Stimulated activated CD8-positive, alpha-beta memory T cell treated with anti-CD3 and anti-CD28 coated beads, Interleukin-2, amount 100 ng/mL, for 1 hour (primary cell): ENCODE measurements around the gene ERMARD.
"Not testable (repeated sequence)": the region's sequence is repeated elsewhere in the genome, so short reads cannot be mapped to it uniquely, and the experiment has no call there.

Experiments used
- DNase-seq, 2 donors: peaks; one replicate each; pipeline ENCODE4 v3.0.0-alpha.2; 2020; ENCODE audit warnings: low read depth in 2 of 2

The ERMARD gene

DNA sequence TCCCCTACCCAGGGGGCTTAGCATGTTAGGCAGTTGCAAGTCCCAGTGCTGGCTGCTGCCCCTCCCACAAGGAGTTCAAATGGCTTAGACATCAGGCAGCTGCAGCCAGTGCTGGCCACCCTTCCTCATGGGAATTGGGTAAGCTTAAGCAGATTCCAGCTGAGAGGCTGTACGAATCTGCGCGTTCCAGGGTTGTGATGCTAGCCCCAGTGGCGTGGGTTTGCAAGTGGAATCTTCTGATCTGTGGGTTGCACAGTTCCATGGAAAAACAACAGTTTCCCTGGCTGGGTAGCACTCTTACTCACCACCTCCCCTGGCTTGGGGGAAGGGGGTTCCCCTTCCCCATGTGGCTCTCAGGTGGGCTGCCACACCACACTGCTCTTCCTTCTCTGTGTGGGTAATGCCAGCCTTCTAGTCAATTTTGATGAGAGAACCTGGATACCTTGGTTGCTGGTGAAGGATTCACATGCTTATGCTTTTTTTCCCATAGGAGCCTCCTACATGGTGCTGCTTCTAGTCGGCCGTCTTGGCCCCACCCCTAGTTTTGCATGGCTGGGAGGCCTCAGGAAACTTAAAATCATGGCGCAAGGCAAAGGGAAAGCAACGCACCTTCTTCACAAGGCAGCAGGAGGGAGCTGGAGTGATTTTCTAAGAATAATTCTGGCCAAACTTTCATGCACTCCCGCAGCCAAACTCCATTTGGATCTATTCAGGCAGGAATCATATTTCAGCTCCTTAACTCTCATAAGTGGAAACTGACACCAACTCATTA lies 13.0 kb upstream of the ERMARD start:
- DNase-seq, result no peak

DNA sequence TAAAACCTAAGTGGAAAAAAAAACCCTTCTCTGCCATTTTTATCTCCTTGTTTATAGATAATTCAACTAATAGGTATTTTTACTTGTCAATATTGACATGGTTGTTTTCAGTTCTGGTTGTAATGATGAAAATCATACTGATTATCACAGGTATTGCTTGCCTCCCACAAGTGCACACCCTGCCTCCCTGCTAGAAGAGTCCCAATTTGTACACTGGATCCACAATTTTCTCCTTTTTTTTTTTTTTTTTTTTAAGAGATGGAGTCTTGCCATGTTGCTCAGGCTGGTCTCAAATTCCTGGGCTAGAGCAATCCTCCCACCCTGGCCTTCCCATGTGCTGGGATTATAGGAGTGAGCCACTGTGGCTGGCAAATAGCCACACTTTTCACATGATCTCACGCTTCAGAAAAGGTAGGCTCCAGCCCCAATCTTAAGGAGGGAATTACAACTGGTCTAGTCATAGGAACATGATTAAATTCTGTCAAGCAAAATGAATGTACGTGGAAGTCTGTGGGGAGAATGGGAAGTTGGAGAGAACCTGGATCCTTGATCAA lies 12.4 kb upstream of the ERMARD start:
- no peak for DNase-seq

GRCh38 chr6:169741344-169741743 lies 10.1 kb upstream of the ERMARD start:
- DNase-seq, result no peak

DNA sequence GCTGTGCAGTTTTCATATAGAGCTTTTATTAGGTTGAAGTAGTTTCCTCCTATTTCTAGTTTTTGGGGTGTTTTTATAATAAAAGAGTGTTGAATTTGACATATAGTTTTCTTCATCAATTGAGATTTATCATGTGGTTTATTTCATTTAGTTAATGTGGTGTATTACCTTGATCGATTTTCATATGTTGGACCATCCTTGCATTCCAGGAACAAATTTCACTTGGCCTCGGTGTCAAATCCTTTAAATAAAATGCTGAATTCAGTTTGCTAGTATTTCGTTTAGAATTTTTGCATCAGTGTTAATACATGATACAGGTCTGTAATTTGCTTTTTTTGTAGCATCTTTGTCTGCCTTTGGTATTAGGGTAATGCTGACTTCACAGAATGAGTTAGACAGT lies 6.0 kb upstream of the ERMARD start:
- no peak for DNase-seq

DNA sequence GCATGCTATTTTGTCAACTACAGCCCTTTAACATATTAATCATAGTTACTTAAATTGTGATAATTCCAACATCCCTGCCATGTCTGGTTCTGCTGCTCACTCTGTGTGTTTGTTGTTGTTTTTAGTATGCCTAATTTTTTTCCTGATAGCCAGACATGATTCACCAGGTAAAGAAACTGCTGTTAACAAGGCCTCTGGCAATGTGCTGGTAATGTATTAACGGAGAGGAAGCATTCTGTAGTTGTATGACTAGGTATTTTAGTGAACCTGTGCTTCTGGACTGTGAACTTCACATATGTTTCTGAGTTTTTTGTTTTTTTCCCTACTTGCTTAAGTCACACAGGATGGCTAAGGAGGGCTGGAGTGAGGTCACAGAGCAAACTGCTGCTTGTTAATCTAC lies 4.9 kb upstream of the ERMARD start:
- no peak for DNase-seq

- DNase-seq, result no peak
These were observed 727 bp downstream of the ERMARD start for GRCh38 chr6:169752074-169752623.

DNA sequence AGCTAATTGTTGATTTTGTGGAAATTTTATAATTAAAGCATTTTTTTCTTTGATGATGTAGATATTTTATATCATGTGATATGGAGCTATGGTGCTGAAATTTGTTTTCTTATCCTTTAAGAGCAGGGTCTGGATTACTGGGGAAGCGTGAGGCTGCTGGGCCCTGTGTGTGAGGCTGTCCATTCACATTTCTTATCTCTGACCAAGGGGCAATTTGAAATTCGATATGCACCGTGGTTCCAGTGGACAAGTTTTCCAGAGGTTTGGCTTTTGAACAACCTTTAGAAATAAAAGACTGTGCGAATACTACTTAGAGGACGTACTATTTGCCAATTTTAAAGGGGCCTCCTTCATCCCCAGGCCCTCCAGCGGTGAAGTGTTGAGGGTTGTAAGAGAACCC lies 3.7 kb downstream of the ERMARD start:
- no peak for DNase-seq

- no peak for DNase-seq
These were observed 11.9 kb downstream of the ERMARD start for GRCh38 chr6:169763308-169763707.

GRCh38 chr6:169763881-169764280 lies 12.5 kb downstream of the ERMARD start:
- DNase-seq, result no peak

DNA sequence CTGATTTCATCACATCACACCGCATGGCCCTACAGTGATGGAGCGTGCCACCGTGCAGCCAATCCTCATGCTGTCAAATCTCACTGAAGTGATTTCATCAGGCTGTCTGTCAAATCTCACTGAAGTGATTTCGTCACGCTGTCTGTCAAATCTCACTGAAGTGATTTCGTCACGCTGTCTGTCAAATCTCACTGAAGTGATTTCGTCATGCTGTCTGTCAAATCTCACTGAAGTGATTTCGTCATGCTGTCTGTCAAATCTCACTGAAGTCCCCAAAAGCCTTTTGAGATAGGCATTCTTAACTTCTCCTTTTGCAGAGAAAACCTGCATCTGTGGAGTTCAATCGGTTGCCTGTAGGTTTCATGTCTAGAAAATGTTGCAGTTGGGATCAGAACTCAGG lies 14.4 kb downstream of the ERMARD start:
- DNase-seq, result not testable (repeated sequence)

- DNase-seq, result no peak
These were observed 14.8 kb downstream of the ERMARD start for GRCh38 chr6:169766232-169766631.

DNA sequence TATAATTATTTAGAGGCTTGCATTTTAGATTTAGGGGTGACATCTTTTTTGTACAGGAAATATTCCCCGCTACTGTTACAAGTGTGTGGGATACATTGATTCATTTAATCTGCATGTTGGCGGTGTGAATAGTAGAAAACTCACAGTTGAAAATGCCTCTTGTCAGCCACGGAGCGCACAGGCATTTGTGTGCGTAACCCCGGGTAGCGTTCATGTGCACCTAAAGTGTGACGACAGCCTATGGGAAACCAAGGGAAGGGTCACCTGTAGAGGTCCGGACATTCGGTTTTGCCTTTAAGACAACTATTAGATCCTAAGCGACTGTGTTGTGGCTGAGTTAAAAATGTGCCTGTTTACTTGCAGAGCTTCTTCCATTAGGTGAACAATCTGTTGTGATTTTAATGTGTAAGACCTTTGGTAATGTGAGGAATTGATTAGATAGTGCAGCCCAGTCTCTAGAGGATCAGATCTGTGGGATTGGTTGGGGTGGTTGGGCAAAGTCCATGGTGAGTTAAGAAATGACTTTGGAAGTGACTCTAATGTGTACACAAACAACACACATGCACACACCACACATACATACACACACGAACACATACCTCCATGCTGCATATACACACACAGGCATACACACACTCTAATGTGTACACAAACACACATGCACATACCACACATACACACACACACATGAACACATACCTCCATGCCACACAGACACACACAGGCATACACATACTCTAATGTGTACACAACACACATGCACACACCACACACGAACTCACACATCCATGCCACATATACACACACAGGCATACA lies 15.7 kb downstream of the ERMARD start:
- DNase-seq, result no peak

GRCh38 chr6:169774347-169774746 lies 22.9 kb downstream of the ERMARD start:
- DNase-seq, result no peak

GRCh38 chr6:169775321-169775720 lies 23.9 kb downstream of the ERMARD start:
- no peak for DNase-seq

GRCh38 chr6:169776379-169776778 lies 25.0 kb downstream of the ERMARD start:
- no peak for DNase-seq

DNA sequence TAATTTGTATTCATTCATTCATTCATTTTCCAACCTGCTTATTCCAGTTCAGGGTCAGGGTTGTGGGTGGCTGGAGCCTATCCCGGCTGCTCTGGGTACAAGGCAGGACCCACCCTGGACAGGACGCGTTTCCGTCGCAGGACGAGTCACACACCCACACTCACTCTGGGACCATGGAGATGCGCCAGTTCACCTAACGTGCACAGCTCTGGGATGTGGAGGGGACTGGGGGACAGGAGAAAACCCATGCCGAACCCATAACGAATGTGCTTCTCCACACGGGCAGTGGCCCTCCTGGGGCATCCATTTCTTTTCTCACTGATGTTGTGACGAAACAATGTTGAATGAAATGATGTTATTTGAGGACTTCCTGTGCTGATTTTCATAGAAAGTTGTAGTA lies 26.5 kb downstream of the ERMARD start:
- DNase-seq, result no peak

- no peak for DNase-seq
These were observed 27.2 kb downstream of the ERMARD start for GRCh38 chr6:169778646-169779045.

DNA sequence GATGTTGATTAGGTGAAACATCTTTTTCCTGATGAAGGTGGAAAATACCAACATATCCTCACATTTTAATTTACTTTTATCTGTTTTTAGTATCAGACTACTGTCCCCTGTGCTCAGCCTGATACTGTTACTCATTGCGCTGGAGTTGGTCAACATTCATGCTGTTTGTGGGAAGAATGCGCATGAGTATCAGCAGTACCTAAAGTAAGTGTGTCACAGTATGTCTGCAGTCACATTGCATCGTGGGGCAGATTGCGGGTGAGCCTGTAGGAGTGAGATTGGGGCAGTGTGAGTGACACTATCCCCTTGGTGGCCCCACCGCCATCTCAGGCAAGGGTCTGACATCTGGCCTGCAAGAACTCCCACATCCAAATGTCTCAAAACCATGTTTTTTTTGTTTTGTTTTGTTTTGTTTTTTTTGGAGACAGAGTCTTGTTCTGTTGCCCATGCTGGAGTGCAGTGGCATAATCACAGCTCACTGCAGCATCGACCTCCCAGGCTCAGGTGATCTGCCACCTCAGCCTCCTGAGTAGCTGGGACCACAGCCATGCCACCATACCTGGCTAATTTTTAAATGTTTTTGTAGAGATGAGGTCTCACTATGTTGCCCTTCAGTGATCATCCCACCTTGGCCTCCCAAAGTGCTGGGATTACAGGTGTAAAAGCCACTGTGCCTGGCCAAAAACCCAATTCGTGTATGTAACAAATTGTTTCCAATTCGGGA lies 27.8 kb downstream of the ERMARD start:
- DNase-seq, result no peak

DNA sequence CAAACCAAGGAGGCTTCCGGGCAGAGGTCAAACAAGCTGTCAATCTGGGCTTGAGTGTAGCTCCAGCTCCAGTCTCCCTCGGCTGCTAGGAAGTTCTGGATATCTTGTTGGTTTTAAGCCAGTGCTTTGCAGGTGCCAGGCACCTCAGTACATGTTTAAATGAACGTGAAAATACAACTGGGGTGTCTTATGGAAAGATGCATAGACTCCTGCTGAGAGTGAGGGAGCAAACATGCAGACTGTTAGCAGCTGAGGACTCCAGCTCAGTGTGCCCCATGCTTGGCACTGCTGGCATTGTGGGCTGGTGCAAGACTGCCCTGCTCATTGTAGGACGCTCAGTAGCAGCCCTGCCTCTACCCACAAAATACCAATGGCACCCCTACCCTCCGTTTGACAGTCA lies 28.5 kb downstream of the ERMARD start:
- no peak for DNase-seq

GRCh38 chr6:169780571-169781091 lies 29.2 kb downstream of the ERMARD start:
- no peak for DNase-seq

- no peak for DNase-seq
These were observed 31.5 kb downstream of the ERMARD start for GRCh38 chr6:169782966-169783365.

- DNase-seq, result no peak
These were observed 32.0 kb downstream of the ERMARD start for GRCh38 chr6:169783401-169783800.
